Esophagus muscularis mucosa (tissue), 4 donors: Measurements from ENCODE around the gene MEGF9. TPM values are rescaled to one million over a fixed set of nuclear protein-coding genes. Genes with fewer than 3 reads are reported as not detected.

ENCODE experiments used
- DNase-seq: peaks from one replicate; pipeline ENCODE4 v3.0.0-alpha.2; 2017; ENCODE audit errors: extremely low spot score
- H3K27ac ChIP-seq, 4 donors: fragments of 200-600 bp; sonication (generic); replicated peaks in 1 of 4; 1 replicate in 3 of 4; 2 replicates in 1 of 4; pipeline ENCODE4 v1.5.1; 2016 to 2019; ENCODE audit warnings: mild to moderate bottlenecking in 1 of 4
- H3K27me3 ChIP-seq, 4 donors: fragments of 200-600 bp; sonication (generic); one replicate each; pipeline versions ENCODE4 v1.5.1 to v1.6.0; 2016 to 2019
- H3K36me3 ChIP-seq, 4 donors: fragments of 200-600 bp; sonication (generic); one replicate each; pipeline ENCODE4 v1.5.1; 2016 to 2019
- H3K4me1 ChIP-seq, 4 donors: fragments of 200-600 bp; sonication (generic); one replicate each; pipeline ENCODE4 v1.5.1; 2016 to 2019
- H3K4me3 ChIP-seq, 4 donors: fragments of 200-600 bp; sonication (generic); 1 replicate in 2 of 4; 2 replicates in 2 of 4; pipeline ENCODE4 v1.5.1; 2016 to 2019; ENCODE audit warnings: mild to moderate bottlenecking in 4 of 4, moderate library complexity in 1 of 4
- H3K9me3 ChIP-seq, 4 donors: fragments of 200-600 bp; sonication (generic); 1 replicate in 3 of 4; 2 replicates in 1 of 4; pipeline ENCODE4 v1.5.1; 2016 to 2019
- CTCF ChIP-seq, 3 experiments: fragments of 200-600 bp in 2 of 3; fragments of 450-650 bp in 1 of 3; sonication (generic) in 2 of 3; IDR thresholded peaks; one replicate each; pipeline ENCODE4 v1.5.1; 2017 to 2019; ENCODE audit warnings: antibody characterized with exemption in 3 of 3, mild to moderate bottlenecking in 2 of 3, moderate library complexity in 1 of 3
- EP300 ChIP-seq: sonication (generic); formaldehyde crosslinking; IDR thresholded peaks from one replicate; pipeline ENCODE4 v1.6.1; 2017; ENCODE audit warnings: antibody characterized with exemption
- POLR2A ChIP-seq: fragments of 450-650 bp; IDR thresholded peaks from one replicate; pipeline ENCODE4 v1.6.1; 2017; ENCODE audit warnings: antibody characterized with exemption, moderate library complexity, mild to moderate bottlenecking, low read depth
- POLR2AphosphoS5 ChIP-seq, 2 donors: sonication (generic); formaldehyde crosslinking; IDR thresholded peaks; one replicate each; pipeline ENCODE4 v1.6.1; 2017; ENCODE audit warnings: antibody characterized with exemption in 2 of 2
- WGBS: methylation state at CpG from one replicate; pipeline ENCODE4 v1.1.5; 2018; 5-methylcytosine and 5-hydroxymethylcytosine counted together
- intact Hi-C: fragments of 100-400 bp; cut with DNase I; formaldehyde crosslinking; loops from one replicate; pipeline ENCODE4 v1.15.1; 2023
- total RNA-seq, 4 donors: library from RNA; depleted of rRNA; stranded (reverse); fragments of >200 nt; gene quantifications; one replicate each; pipeline versions ENCODE4 v1.1.0 to v1.2.1, GENCODE V29; 2016

Gene MEGF9
- total RNA-seq, 4 donors from 2014 or later: 17.1 to 23.1 (median 18.9) TPM

GRCh38 chr9:120688758-120689157 is 25.5 kb downstream of the MEGF9 start:
- Histone ChIP-seq H3K4me1 (peaks cover 6 to 65% (median 37%) of the 10 kb centered on the region in 4 donors), H3K9me3 (no peaks in the 10 kb centered on the region), H3K27ac (no peak overlapping the region), H3K27me3 (no peaks in the 10 kb centered on the region), H3K4me3 (no peak overlapping the region), H3K36me3 (no peaks in the 10 kb centered on the region)
- DNase-seq: no peak
- intact Hi-C loops: no loop called here
- TF ChIP-seq POLR2AphosphoS5 (IDR thresholded peaks at IDR 0.05) (no peak), EP300 (no peak), CTCF (IDR thresholded peaks at IDR 0.05) (no peak), POLR2A (no peak)
- WGBS: 72% methylated on average over 3 of the region's 3 CpGs

GRCh38 chr9:120683150-120683549 is 31.1 kb downstream of the MEGF9 start:
- WGBS: 75% methylated on average over 3 of the region's 3 CpGs
- no peak for TF ChIP-seq CTCF (IDR thresholded peaks at IDR 0.05)
- TF ChIP-seq EP300: no peak
- no peak for TF ChIP-seq POLR2AphosphoS5 (IDR thresholded peaks at IDR 0.05)
- no peak for TF ChIP-seq POLR2A
- H3K9me3 ChIP-seq: no peaks in the 10 kb centered on the region
- peaks cover 6 to 25% (median 15%) of the 10 kb centered on the region in 4 donors for H3K4me1 ChIP-seq
- no peak overlapping the region for H3K27ac ChIP-seq
- intact Hi-C loops: no loop called here
- H3K4me3 ChIP-seq: no peak overlapping the region
- H3K27me3 ChIP-seq: no peaks in the 10 kb centered on the region
- H3K36me3 ChIP-seq: no peaks in the 10 kb centered on the region
- no peak for DNase-seq

- TF ChIP-seq EP300 (no peak), POLR2AphosphoS5 (IDR thresholded peaks at IDR 0.05) (no peak)
- H3K36me3 ChIP-seq: no peaks in the 10 kb centered on the region
- intact Hi-C loops: no loop called here
- H3K4me3 ChIP-seq: no peak overlapping the region
- no peak for DNase-seq
- 89% methylated on average over 6 of the region's 6 CpGs for WGBS
- no peaks in the 10 kb centered on the region for H3K9me3 ChIP-seq
- no peak overlapping the region for H3K27ac ChIP-seq
- H3K27me3 ChIP-seq: no peaks in the 10 kb centered on the region
- H3K4me1 ChIP-seq: peaks cover 6 to 21% (median 14%) of the 10 kb centered on the region in 4 donors
These were observed 33.1 kb downstream of the MEGF9 start for GRCh38 chr9:120681121-120681520.

- peaks cover 6 to 21% (median 14%) of the 10 kb centered on the region in 4 donors for H3K4me1 ChIP-seq
- 90% methylated on average over 4 of the region's 4 CpGs for WGBS
- H3K36me3 ChIP-seq: no peaks in the 10 kb centered on the region
- intact Hi-C loops: no loop called here
- no peaks in the 10 kb centered on the region for H3K9me3 ChIP-seq
- DNase-seq: no peak
- H3K4me3 ChIP-seq: no peak overlapping the region
- no peaks in the 10 kb centered on the region for H3K27me3 ChIP-seq
- H3K27ac ChIP-seq: no peak overlapping the region
- no peak for TF ChIP-seq POLR2AphosphoS5 (IDR thresholded peaks at IDR 0.05)
- no peak for TF ChIP-seq EP300
- TF ChIP-seq CTCF (IDR thresholded peaks at IDR 0.05): no peak
- TF ChIP-seq POLR2A: no peak
These were observed 33.7 kb downstream of the MEGF9 start for GRCh38 chr9:120680579-120680978.

DNA sequence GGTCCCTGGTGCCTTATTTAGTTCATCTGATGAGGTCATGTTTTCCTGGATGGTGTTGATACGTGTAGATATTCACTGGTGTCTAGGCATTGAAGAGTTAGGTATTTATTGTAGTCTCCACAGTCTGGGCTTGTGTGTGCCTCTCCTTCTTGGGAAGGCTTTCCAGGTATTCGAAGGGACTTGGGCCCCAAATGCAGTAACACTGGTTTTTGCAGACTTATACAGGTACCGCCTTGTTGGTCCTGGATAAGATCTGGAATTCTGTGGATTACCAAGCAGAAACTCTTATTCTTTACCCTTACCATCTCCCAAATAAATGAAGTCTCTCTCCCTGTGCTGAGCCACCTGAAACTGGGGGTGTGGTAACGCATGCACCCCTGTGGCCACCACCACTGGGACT is 34.1 kb downstream of the MEGF9 start:
- WGBS: 83% methylated on average over 4 of the region's 4 CpGs
- TF ChIP-seq POLR2AphosphoS5 (IDR thresholded peaks at IDR 0.05) (no peak), POLR2A (no peak), CTCF (IDR thresholded peaks at IDR 0.05) (no peak), EP300 (no peak)
- Histone ChIP-seq H3K27me3 (no peaks in the 10 kb centered on the region), H3K9me3 (no peaks in the 10 kb centered on the region), H3K4me3 (no peak overlapping the region), H3K27ac (no peak overlapping the region), H3K36me3 (no peaks in the 10 kb centered on the region), H3K4me1 (peaks cover 6 to 19% (median 14%) of the 10 kb centered on the region in 4 donors)
- intact Hi-C loops: no loop called here
- DNase-seq: no peak
